Keratinocyte (primary cell): ENCODE data around the gene CHSY3. TPM values are rescaled to one million over a fixed set of nuclear protein-coding genes. Genes with fewer than 3 reads are reported as not detected.

Source experiments
- DNase-seq: peaks from one replicate; pipeline ENCODE4 v3.0.0-alpha.2; 2011; ENCODE audit warnings: low read depth, missing footprints, low spot score
- FAIRE-seq: peaks from 2 replicates; lab custom pipeline; 2011; peaks lifted over from hg19 to GRCh38; lab: Jason Lieb, UNC
- H2AFZ ChIP-seq: 2 replicates; pipeline ENCODE4 v1.6.0; 2012; ENCODE audit warnings: low read length, control low read depth, inconsistent platforms; ENCODE audit not compliant: control insufficient read depth
- H3K27ac ChIP-seq: 2 replicates; pipeline ENCODE4 v1.5.1; 2011; ENCODE audit warnings: low read length; ENCODE audit not compliant: control insufficient read depth, insufficient read depth
- H3K27me3 ChIP-seq: 3 replicates; pipeline ENCODE4 v1.6.0; 2011; ENCODE audit warnings: low read length; ENCODE audit not compliant: control insufficient read depth, insufficient read depth; ENCODE audit errors: extremely low read depth
- H3K36me3 ChIP-seq, 2 experiments: 2 replicates in 1 of 2; 3 replicates in 1 of 2; pipeline ENCODE4 v1.5.1; 2011; ENCODE audit warnings: low read length in 2 of 2, mild to moderate bottlenecking in 1 of 2; ENCODE audit not compliant: control insufficient read depth in 2 of 2, insufficient read depth in 2 of 2; ENCODE audit errors: extremely low read depth in 1 of 2
- H3K4me1 ChIP-seq: 3 replicates; pipeline ENCODE4 v1.5.1; 2011; ENCODE audit warnings: low read length; ENCODE audit not compliant: control insufficient read depth, insufficient read depth; ENCODE audit errors: extremely low read depth
- H3K4me2 ChIP-seq: 3 replicates; pipeline ENCODE4 v1.6.0; 2011; ENCODE audit warnings: low read depth, low read length; ENCODE audit not compliant: control insufficient read depth, insufficient read depth; ENCODE audit errors: extremely low read depth
- H3K4me3 ChIP-seq, 3 experiments: fragments of 200-600 bp in 1 of 3; sonication (generic) in 1 of 3; 2 replicates in 2 of 3; 3 replicates in 1 of 3; pipeline ENCODE4 v1.5.1; 2011 to 2016; ENCODE audit warnings: low read length in 3 of 3, mild to moderate bottlenecking in 3 of 3, control low read depth in 2 of 3, inconsistent platforms in 1 of 3, low read depth in 1 of 3, mixed read lengths in 1 of 3, mixed run types in 1 of 3, moderate library complexity in 1 of 3; ENCODE audit not compliant: control insufficient read depth in 2 of 3, insufficient read depth in 2 of 3; ENCODE audit errors: extremely low read depth in 1 of 3
- H3K79me2 ChIP-seq: 2 replicates; pipeline ENCODE4 v1.6.0; 2012; ENCODE audit warnings: low read length; ENCODE audit not compliant: control insufficient read depth, insufficient read depth
- H3K9ac ChIP-seq: 3 replicates; pipeline ENCODE4 v1.6.0; 2011; ENCODE audit warnings: low read length; ENCODE audit not compliant: control insufficient read depth, insufficient read depth; ENCODE audit errors: extremely low read depth
- H3K9me1 ChIP-seq: 3 replicates; pipeline ENCODE4 v1.6.0; 2011; ENCODE audit warnings: low read length; ENCODE audit not compliant: control insufficient read depth, insufficient read depth; ENCODE audit errors: extremely low read depth
- H3K9me3 ChIP-seq: 2 replicates; pipeline ENCODE4 v1.5.1; 2012; ENCODE audit warnings: low read depth, low read length; ENCODE audit not compliant: control insufficient read depth
- H4K20me1 ChIP-seq: 3 replicates; pipeline ENCODE4 v1.6.0; 2011; ENCODE audit warnings: low read length; ENCODE audit not compliant: control insufficient read depth, insufficient read depth; ENCODE audit errors: extremely low read depth
- CTCF ChIP-seq, 3 experiments: IDR thresholded peaks in 1 of 3; conservative IDR thresholded peaks in 1 of 3; optimal IDR thresholded peaks in 1 of 3; 2 replicates in 2 of 3; 3 replicates in 1 of 3; pipeline versions ENCODE3 to v1.5.1; 2011; ENCODE audit warnings: low read length in 3 of 3, mild to moderate bottlenecking in 3 of 3, moderate library complexity in 2 of 3, control low read depth in 1 of 3, inconsistent platforms in 1 of 3; ENCODE audit not compliant: insufficient read depth in 2 of 3; ENCODE audit errors: extremely low read depth in 1 of 3
- EZH2 ChIP-seq: IDR thresholded peaks from one replicate; pipeline ENCODE4 v1.6.1; 2012; ENCODE audit warnings: inconsistent platforms, mild to moderate bottlenecking, low read length, moderate library complexity
- dilution Hi-C: fragments of 300-500 bp; cut with MboI; formaldehyde crosslinking; loops from one replicate; pipeline ENCODE4 v1.7.0; 2020; ENCODE audit warnings: low sequenced_read_pairs; ENCODE audit not compliant: extremely low pct_ligation_motif_present
- polyA plus RNA-seq, 5 experiments: library from polyadenylated mRNA; depleted of rRNA in 3 of 5; stranded (reverse) in 3 of 5; stranded (forward) in 1 of 5; unstranded in 1 of 5; fragments of >200 nt; gene quantifications; 1 replicate in 1 of 5; 2 replicates in 3 of 5; 3 replicates in 1 of 5; pipeline versions ENCODE4 v1.2.1 to v1.2.3, GENCODE V29; 2011 to 2012; ENCODE audit warnings: missing spikeins in 2 of 5, low read depth in 1 of 5, low replicate concordance in 1 of 5

The CHSY3 gene
- polyA plus RNA-seq, 1 donor (not counting 4 experiments of a cell fraction or from before 2014, with no cell fraction given): 0.47 TPM

- FAIRE-seq (peak; percentile 92), DNase-seq (no peak)
- Histone ChIP-seq H3K27ac (no peak overlapping the region), H4K20me1 (no peaks in the 10 kb centered on the region), H2AFZ (no peak overlapping the region), H3K79me2 (no peaks in the 10 kb centered on the region), H3K9ac (no peak overlapping the region), H3K27me3 (no peaks in the 10 kb centered on the region), H3K4me3 (no peak overlapping the region), H3K9me3 (no peaks in the 10 kb centered on the region), H3K36me3 (no peaks in the 10 kb centered on the region), H3K4me2 (no peak overlapping the region), H3K4me1 (no peaks in the 10 kb centered on the region), H3K9me1 (no peaks in the 10 kb centered on the region)
- TF ChIP-seq CTCF (optimal IDR thresholded peaks at IDR 0.05 in 1 of 3, IDR thresholded peaks at IDR 0.05 in 1 of 3, conservative IDR thresholded peaks at IDR 0.05 in 1 of 3; ENCODE audit: extremely low read depth in 1 of 3, insufficient read depth in 2 of 3, low read length in 3 of 3) (peak; percentile 19 to 62 (median 29)), EZH2 (no peak)
- dilution Hi-C loops: no loop called here
These were observed 294.7 kb downstream of the CHSY3 start for GRCh38 chr5:130198927-130199326.

GRCh38 chr5:130206686-130207085, 302.4 kb downstream of the CHSY3 start:
- TF ChIP-seq EZH2 (no peak), CTCF (optimal IDR thresholded peaks at IDR 0.05 in 1 of 3, IDR thresholded peaks at IDR 0.05 in 1 of 3, conservative IDR thresholded peaks at IDR 0.05 in 1 of 3; ENCODE audit: extremely low read depth in 1 of 3, insufficient read depth in 2 of 3, low read length in 3 of 3) (no peak)
- Histone ChIP-seq H4K20me1 (no peaks in the 10 kb centered on the region), H3K79me2 (no peaks in the 10 kb centered on the region), H3K36me3 (no peaks in the 10 kb centered on the region), H3K4me2 (no peak overlapping the region), H3K4me3 (no peak overlapping the region), H3K27me3 (no peaks in the 10 kb centered on the region), H2AFZ (no peak overlapping the region), H3K4me1 (no peaks in the 10 kb centered on the region), H3K9me1 (no peaks in the 10 kb centered on the region), H3K9me3 (no peaks in the 10 kb centered on the region), H3K9ac (no peak overlapping the region), H3K27ac (no peak overlapping the region)
- DNase-seq: no peak
- dilution Hi-C loops: no loop called here
- FAIRE-seq: no peak
